NCI-H226 (cell line): ENCODE data around the gene FNDC11.

ENCODE experiments used
- DNase-seq: peaks from one replicate; pipeline ENCODE4 v3.0.0-alpha.2; 2015

Gene FNDC11

GRCh38 chr20:63582382-63583063, 28.6 kb downstream of the FNDC11 start:
- DNase-seq = no peak

GRCh38 chr20:63585616-63586565, 31.9 kb downstream of the FNDC11 start:
- no peak for DNase-seq

GRCh38 chr20:63586797-63587196, 32.8 kb downstream of the FNDC11 start:
- no peak for DNase-seq

GRCh38 chr20:63587256-63587655, 33.3 kb downstream of the FNDC11 start:
- DNase-seq = no peak

GRCh38 chr20:63587776-63588591, 34.0 kb downstream of the FNDC11 start:
- DNase-seq = no peak

- no peak for DNase-seq
These were observed 34.7 kb downstream of the FNDC11 start for GRCh38 chr20:63588641-63589041.

GRCh38 chr20:63589261-63590217, 35.6 kb downstream of the FNDC11 start:
- DNase-seq = no peak

- no peak for DNase-seq
These were observed 36.5 kb downstream of the FNDC11 start for GRCh38 chr20:63590218-63591146.

- DNase-seq = no peak
These were observed 37.2 kb downstream of the FNDC11 start for GRCh38 chr20:63591147-63591533.

GRCh38 chr20:63591786-63592355, 37.9 kb downstream of the FNDC11 start:
- no peak for DNase-seq

- DNase-seq = no peak
These were observed 38.7 kb downstream of the FNDC11 start for GRCh38 chr20:63592661-63593060.

GRCh38 chr20:63594043-63594561, 40.1 kb downstream of the FNDC11 start:
- peak; percentile 25 for DNase-seq

- no peak for DNase-seq
These were observed 41.6 kb downstream of the FNDC11 start for GRCh38 chr20:63595416-63596127.

- no peak for DNase-seq
These were observed 42.5 kb downstream of the FNDC11 start for GRCh38 chr20:63596423-63596822.

- DNase-seq = no peak
These were observed 43.9 kb downstream of the FNDC11 start for GRCh38 chr20:63597651-63598478.

GRCh38 chr20:63598479-63599395, 44.8 kb downstream of the FNDC11 start:
- DNase-seq = no peak

- DNase-seq = no peak
These were observed 45.6 kb downstream of the FNDC11 start for GRCh38 chr20:63599396-63600050.
